CD8-positive, alpha-beta memory T cell (primary cell): ENCODE measurements around the gene TM4SF18. TPM values are rescaled to one million over a fixed set of nuclear protein-coding genes. Genes with fewer than 3 reads are reported as not detected.

ENCODE experiments used
- CTCF ChIA-PET: fragments of 350-600 bp; sonication (Branson Sonifier 250); formaldehyde crosslinking; loops from one replicate; lab custom pipeline; 2021; ENCODE audit warnings: antibody characterized with exemption; lab: Charles Lee
- POLR2A ChIA-PET: fragments of 350-600 bp; sonication (Branson Sonifier 250); formaldehyde crosslinking; loops from one replicate; lab custom pipeline; 2021; ENCODE audit warnings: antibody characterized with exemption; lab: Charles Lee
- DNase-seq, 5 donors: peaks; one replicate each; pipeline versions ENCODE4 v3.0.0 to v3.0.0-alpha.2; 2020 to 2022; ENCODE audit warnings: mixed read lengths in 1 of 5
- H3K27ac ChIP-seq: one replicate; pipeline ENCODE4 v1.7.0; 2013; ENCODE audit warnings: low read depth, mild to moderate bottlenecking, low read length, moderate library complexity
- H3K27me3 ChIP-seq: 2 replicates; pipeline ENCODE4 v1.7.0; 2013; ENCODE audit warnings: low read length, mild to moderate bottlenecking; ENCODE audit not compliant: insufficient read depth, poor library complexity, severe bottlenecking
- H3K36me3 ChIP-seq: 2 replicates; pipeline ENCODE4 v1.7.0; 2013; ENCODE audit warnings: mild to moderate bottlenecking, low read length, moderate library complexity; ENCODE audit not compliant: insufficient read depth
- H3K4me1 ChIP-seq: 2 replicates; pipeline ENCODE4 v1.7.0; 2013; ENCODE audit warnings: mild to moderate bottlenecking, low read length, moderate library complexity; ENCODE audit not compliant: insufficient read depth
- H3K4me3 ChIP-seq: 2 replicates; pipeline ENCODE4 v1.7.0; 2013; ENCODE audit warnings: mild to moderate bottlenecking, low read length
- H3K9me3 ChIP-seq: 2 replicates; pipeline ENCODE4 v1.7.0; 2013; ENCODE audit warnings: mild to moderate bottlenecking, low read length
- H3K27ac Mint-ChIP-seq, 8 donors: one replicate each; pipeline ENCODE4 v1.8.0; 2020 to 2021; ENCODE audit warnings: mixed read lengths in 8 of 8, mild to moderate bottlenecking in 6 of 8, inconsistent platforms in 3 of 8, moderate library complexity in 3 of 8
- H3K27me3 Mint-ChIP-seq, 2 donors: one replicate each; pipeline ENCODE4 v1.8.0; 2020 to 2021; ENCODE audit warnings: mixed read lengths in 2 of 2, mild to moderate bottlenecking in 1 of 2, moderate library complexity in 1 of 2
- H3K36me3 Mint-ChIP-seq, 3 donors: one replicate each; pipeline ENCODE4 v1.8.0; 2020 to 2021; ENCODE audit warnings: mixed read lengths in 3 of 3, inconsistent platforms in 1 of 3, mild to moderate bottlenecking in 1 of 3
- H3K4me1 Mint-ChIP-seq, 3 donors: one replicate each; pipeline ENCODE4 v1.8.0; 2020 to 2021; ENCODE audit warnings: mixed read lengths in 3 of 3, inconsistent platforms in 1 of 3, mild to moderate bottlenecking in 1 of 3
- H3K4me3 Mint-ChIP-seq, 7 donors: one replicate each; pipeline ENCODE4 v1.8.0; 2020 to 2021; ENCODE audit warnings: mixed read lengths in 7 of 7, mild to moderate bottlenecking in 6 of 7, moderate library complexity in 4 of 7, inconsistent platforms in 2 of 7
- H3K9me3 Mint-ChIP-seq, 5 donors: one replicate each; pipeline ENCODE4 v1.8.0; 2020 to 2022; ENCODE audit warnings: mixed read lengths in 5 of 5, mild to moderate bottlenecking in 3 of 5, moderate library complexity in 2 of 5, inconsistent platforms in 1 of 5
- polyA plus RNA-seq: library from polyadenylated mRNA; unstranded; fragments of 300-500 nt; fragmentation: Illumina TruSeq; gene quantifications from one replicate; pipeline ENCODE4 v1.2.3, GENCODE V29; 2021
- total RNA-seq, 2 experiments: library from RNA; stranded (reverse); gene quantifications; one replicate each; pipeline ENCODE4 v1.2.3, GENCODE V29; 2021

Gene TM4SF18
- total and polyA plus RNA-seq, 3 experiments from 2014 or later: not detected

DNA sequence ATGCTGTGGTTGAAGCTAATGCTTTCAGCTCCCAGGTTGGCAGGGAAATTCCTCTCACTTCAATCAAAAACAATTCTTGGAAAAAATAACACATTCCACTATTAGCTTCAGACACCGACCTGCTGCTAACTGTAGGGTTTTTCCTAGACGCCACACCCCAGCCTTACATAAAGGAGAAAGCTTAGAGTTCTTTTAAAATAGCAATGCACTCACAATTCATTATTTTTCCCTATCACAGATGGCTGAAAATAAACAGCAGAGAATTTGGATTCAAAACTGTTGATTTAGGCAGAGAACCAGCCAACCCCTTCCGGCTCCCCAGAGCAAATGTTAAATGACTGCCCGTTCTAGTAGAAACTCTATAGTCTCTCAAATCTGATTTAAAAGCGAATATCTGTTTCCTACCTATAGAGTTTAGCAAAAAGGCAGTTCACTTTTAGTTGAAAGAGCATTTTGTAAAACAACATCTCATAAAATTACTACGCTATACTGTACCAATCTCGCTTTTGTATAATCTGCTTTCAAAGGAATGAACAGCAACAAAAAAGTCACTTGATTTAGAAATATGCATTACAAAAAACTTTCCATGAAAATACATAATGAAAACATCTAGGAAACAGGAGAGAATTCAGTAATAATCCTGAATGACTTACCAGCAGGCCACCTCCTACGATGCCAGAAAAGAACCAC, 43.4 kb upstream of the TM4SF18 start:
- Histone ChIP-seq H3K27me3 (no peaks in the 10 kb centered on the region), H3K36me3 (no peaks in the 10 kb centered on the region), H3K4me1 (no peaks in the 10 kb centered on the region), H3K9me3 (no peaks in the 10 kb centered on the region), H3K4me3 (no peak overlapping the region), H3K27ac (no peak overlapping the region)
- no peak for DNase-seq
- no peaks in the 10 kb centered on the region for H3K36me3 Mint-ChIP-seq
- CTCF ChIA-PET: no interaction called here
- H3K4me3 Mint-ChIP-seq: no peak overlapping the region
- peaks cover 4 to 28% of the 10 kb centered on the region in 2 donors for H3K27me3 Mint-ChIP-seq
- POLR2A ChIA-PET: no interaction called here
- peaks cover 0 to 1% (median 0%) of the 10 kb centered on the region in 3 donors for H3K4me1 Mint-ChIP-seq
- peaks cover 0 to 1% (median 0%) of the 10 kb centered on the region in 5 donors for H3K9me3 Mint-ChIP-seq
- H3K27ac Mint-ChIP-seq: no peak overlapping the region

DNA sequence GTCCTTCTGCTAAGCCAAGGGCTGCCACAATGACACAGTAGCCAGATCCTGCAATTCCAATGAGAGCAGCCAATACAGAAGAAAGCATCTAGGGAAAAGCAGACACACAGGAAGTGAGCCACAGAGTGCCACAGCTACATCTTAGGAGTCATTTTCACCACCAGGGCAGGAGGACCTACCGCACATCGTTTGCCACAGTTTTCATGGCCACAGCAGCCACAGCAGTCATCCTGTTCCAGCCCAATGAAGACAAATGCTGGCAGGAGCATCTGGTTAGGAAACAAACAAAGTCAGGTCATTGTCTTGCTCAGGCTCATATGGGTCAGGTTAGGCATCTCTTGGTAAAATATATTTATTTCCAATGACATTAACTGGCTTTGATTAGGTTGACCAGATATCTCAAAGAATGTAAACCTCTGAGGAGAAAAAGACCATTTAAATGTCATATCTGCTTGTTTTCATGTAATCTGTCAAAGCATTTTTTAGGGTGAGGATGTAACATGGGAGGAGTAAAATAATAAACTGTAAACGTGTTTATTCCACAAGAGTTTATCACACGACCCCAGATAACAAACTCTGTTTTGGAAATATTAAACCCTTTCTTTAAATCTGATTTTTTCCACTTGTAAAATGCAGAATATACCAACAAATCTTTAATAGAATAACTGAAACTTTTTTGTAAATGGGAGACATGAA, 42.2 kb upstream of the TM4SF18 start:
- Mint-ChIP-seq H3K27me3 (peaks cover 3 to 33% of the 10 kb centered on the region in 2 donors), H3K36me3 (no peaks in the 10 kb centered on the region), H3K4me3 (no peak overlapping the region), H3K9me3 (peaks cover 0 to 1% (median 0%) of the 10 kb centered on the region in 5 donors), H3K4me1 (peaks cover 0 to 1% (median 0%) of the 10 kb centered on the region in 3 donors), H3K27ac (no peak overlapping the region)
- Histone ChIP-seq H3K27ac (no peak overlapping the region), H3K4me1 (no peaks in the 10 kb centered on the region), H3K27me3 (no peaks in the 10 kb centered on the region), H3K9me3 (no peaks in the 10 kb centered on the region), H3K36me3 (no peaks in the 10 kb centered on the region), H3K4me3 (no peak overlapping the region)
- CTCF ChIA-PET: no interaction called here
- POLR2A ChIA-PET: no interaction called here
- no peak for DNase-seq

DNA sequence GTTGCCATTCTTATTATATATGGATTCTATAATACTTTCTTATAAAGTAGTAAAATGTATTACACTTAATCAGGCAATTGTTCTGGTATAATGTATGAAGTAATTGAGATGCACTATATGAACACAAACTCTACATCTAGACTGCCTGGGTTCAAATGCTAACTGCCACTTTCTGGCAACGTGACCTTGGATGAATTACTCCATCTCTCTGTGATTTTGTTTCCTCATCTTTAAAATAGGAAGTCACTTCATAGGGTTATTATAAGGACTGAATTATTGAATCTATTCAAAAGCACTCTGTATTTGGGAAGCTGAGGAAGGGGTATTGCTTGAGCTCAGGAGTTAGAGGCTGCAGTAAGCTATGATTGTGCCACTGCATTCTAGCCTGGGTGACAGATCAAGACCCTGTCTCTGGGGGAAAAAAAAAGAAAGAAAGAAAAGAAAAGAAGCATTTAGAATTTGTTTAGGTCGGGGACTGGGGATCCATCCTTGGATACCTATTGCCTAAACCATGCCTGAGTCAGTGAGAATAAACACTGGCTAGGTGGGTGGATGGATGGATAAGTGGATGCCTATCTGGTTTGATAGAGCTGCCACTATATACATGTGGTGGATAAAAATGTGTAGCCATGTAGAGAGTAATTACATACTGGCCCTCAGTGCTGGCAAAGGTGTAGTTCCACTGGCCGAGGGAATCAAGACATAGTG, 41.5 kb upstream of the TM4SF18 start:
- Mint-ChIP-seq H3K27ac (peak overlapping the region in 1 of 8 donors; percentile 9), H3K36me3 (no peaks in the 10 kb centered on the region), H3K9me3 (peaks cover 0 to 1% (median 0%) of the 10 kb centered on the region in 5 donors), H3K27me3 (peaks cover 3 to 36% of the 10 kb centered on the region in 2 donors), H3K4me1 (peaks cover 0 to 1% (median 0%) of the 10 kb centered on the region in 3 donors), H3K4me3 (no peak overlapping the region)
- no peak for DNase-seq
- H3K27me3 ChIP-seq: no peaks in the 10 kb centered on the region
- no peaks in the 10 kb centered on the region for H3K4me1 ChIP-seq
- no peak overlapping the region for H3K4me3 ChIP-seq
- H3K36me3 ChIP-seq: no peaks in the 10 kb centered on the region
- ChIA-PET POLR2A (no interaction called here), CTCF (no interaction called here)
- no peak overlapping the region for H3K27ac ChIP-seq
- no peaks in the 10 kb centered on the region for H3K9me3 ChIP-seq

DNA sequence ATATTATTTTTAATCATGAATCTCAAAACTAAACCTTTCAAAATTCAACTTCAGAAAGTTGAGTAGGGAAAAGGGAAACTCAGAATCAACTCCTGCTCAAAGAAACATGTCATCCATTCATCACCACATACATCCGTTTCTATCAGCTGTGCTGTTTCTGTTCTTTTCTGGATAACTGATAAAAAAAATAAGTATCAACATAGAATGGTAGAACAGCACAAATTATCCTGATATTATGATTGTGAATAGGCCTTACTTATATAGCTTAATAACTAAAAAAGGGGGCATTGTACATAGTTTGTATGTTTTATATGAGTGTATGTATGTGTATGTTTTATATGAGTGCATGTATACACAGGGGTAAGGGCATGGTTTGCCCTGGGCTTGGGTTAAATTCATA, 41.0 kb upstream of the TM4SF18 start:
- H3K4me3 ChIP-seq: no peak overlapping the region
- Mint-ChIP-seq H3K4me1 (peaks cover 0 to 1% (median 0%) of the 10 kb centered on the region in 3 donors), H3K9me3 (peaks cover 0 to 1% (median 0%) of the 10 kb centered on the region in 5 donors), H3K36me3 (no peaks in the 10 kb centered on the region), H3K4me3 (no peak overlapping the region), H3K27ac (no peak overlapping the region), H3K27me3 (peaks cover 3 to 36% of the 10 kb centered on the region in 2 donors)
- H3K9me3 ChIP-seq: no peaks in the 10 kb centered on the region
- H3K27me3 ChIP-seq: no peaks in the 10 kb centered on the region
- no peaks in the 10 kb centered on the region for H3K4me1 ChIP-seq
- ChIA-PET CTCF (no interaction called here), POLR2A (no interaction called here)
- no peaks in the 10 kb centered on the region for H3K36me3 ChIP-seq
- DNase-seq: no peak
- no peak overlapping the region for H3K27ac ChIP-seq

DNA sequence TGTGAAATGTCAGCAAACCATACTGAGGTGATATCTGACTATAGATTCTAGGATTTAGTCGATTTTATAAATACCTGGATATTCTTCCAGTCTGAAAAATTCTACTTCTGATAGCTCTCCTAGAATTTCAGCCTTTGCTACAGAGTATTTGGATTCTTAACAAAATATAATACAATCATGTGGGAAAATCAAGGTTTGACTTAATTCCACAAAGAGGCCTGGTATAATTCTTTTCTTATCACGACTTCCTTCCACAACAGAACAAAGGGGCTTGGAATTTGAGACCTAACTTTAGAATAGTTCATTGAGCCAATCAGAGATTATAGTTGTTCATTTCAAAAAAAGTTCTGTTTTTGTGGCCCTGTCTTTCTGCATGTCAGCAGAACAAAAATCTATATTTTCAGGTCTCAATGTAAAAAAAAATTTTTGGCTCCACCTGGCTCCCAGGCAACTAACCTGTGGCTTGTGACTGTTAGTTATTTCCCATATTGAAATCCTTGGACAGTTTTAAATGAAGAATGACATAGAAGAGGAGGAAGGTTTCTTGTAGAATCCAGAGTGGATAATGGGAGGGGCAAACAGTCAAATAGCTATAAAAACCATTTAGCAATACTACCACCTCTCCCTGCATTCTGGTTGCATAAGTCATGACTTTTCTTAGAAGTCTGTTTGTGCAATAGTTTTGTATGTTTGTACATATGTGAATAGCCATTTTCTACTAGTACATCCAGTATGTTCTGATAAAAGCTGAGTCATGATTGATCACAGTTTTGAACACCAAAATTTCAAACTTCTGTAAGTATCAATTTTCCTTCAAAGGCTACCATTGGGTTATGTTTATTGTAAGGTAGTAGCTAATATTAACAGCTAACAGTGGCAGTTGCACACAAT, 40.0 kb upstream of the TM4SF18 start:
- POLR2A ChIA-PET: no interaction called here
- peaks cover 4 to 34% of the 10 kb centered on the region in 2 donors for H3K27me3 Mint-ChIP-seq
- no peaks in the 10 kb centered on the region for H3K36me3 ChIP-seq
- H3K9me3 ChIP-seq: no peaks in the 10 kb centered on the region
- no peak overlapping the region for H3K27ac ChIP-seq
- no peaks in the 10 kb centered on the region for H3K27me3 ChIP-seq
- peaks cover 0 to 1% (median 0%) of the 10 kb centered on the region in 3 donors for H3K4me1 Mint-ChIP-seq
- no peaks in the 10 kb centered on the region for H3K36me3 Mint-ChIP-seq
- H3K4me3 Mint-ChIP-seq: no peak overlapping the region
- H3K4me1 ChIP-seq: no peaks in the 10 kb centered on the region
- no peaks in the 10 kb centered on the region for H3K9me3 Mint-ChIP-seq
- H3K4me3 ChIP-seq: no peak overlapping the region
- DNase-seq: no peak
- CTCF ChIA-PET: no interaction called here
- H3K27ac Mint-ChIP-seq: no peak overlapping the region

DNA sequence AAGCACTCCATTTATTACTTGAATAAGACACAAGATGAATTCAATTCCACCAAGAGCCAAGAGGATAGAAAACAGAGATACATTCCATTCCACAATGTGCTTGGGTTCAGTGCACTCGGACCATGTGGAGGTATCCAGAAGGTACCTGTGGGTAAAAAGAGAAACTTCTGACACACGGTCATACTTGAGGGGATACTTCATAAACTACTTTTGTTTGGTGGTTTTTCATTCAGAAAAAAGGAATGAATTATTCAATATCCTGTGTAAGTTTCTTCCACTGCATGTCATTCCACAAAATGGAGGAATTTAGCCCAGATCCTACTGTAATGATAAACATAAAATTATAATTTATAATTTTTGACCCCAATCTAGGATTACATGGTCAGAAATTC, 38.3 kb upstream of the TM4SF18 start:
- ChIA-PET POLR2A (no interaction called here), CTCF (interaction anchor here (1.6 kb wide), 1 partner anchor 28 kb away, joined by 3 read pairs; no protein-coding TSS in a partner anchor)
- no peaks in the 10 kb centered on the region for H3K9me3 Mint-ChIP-seq
- no peak overlapping the region for H3K27ac Mint-ChIP-seq
- H3K4me1 ChIP-seq: no peaks in the 10 kb centered on the region
- no peak for DNase-seq
- H3K4me3 ChIP-seq: no peak overlapping the region
- no peaks in the 10 kb centered on the region for H3K4me1 Mint-ChIP-seq
- peaks cover 1 to 28% of the 10 kb centered on the region in 2 donors for H3K27me3 Mint-ChIP-seq
- H3K36me3 Mint-ChIP-seq: no peaks in the 10 kb centered on the region
- H3K27me3 ChIP-seq: no peaks in the 10 kb centered on the region
- H3K27ac ChIP-seq: no peak overlapping the region
- no peak overlapping the region for H3K4me3 Mint-ChIP-seq
- H3K36me3 ChIP-seq: no peaks in the 10 kb centered on the region
- H3K9me3 ChIP-seq: no peaks in the 10 kb centered on the region

DNA sequence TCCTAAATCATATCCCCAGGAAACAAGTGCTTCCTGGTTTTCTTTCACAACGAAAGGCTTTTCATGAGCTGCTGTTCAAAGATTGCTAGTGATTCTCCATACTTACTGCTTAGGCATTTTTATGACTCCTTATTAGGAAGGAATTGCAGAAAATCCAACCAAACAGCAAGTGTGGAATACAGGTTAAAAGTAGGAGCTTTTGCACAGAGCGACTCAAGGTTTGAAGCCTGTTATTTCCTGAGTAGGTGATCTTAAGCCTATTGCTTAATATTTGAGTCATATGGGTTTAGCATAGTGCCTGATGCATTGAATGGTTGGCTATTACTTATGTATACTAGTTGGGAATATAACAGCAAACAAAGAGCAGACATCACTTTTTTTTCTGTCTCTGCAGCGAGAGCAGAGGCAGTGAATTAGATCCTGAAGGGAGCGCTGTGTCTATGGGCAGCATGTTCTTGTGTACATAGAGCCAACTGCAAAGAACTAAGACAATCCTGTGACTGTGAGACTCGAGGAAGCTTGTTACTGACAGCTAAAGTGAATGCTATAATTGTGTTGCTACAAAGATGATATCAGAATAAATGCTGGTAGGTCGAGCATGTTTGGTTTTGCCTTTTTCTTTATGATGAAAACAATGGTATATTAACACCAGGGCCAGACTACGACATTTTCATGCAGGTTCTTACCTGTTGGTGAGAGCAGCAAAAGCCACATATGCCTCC, 37.7 kb upstream of the TM4SF18 start:
- Mint-ChIP-seq H3K27ac (no peak overlapping the region), H3K27me3 (peaks cover 1 to 26% of the 10 kb centered on the region in 2 donors), H3K4me1 (no peaks in the 10 kb centered on the region), H3K36me3 (no peaks in the 10 kb centered on the region), H3K9me3 (no peaks in the 10 kb centered on the region), H3K4me3 (no peak overlapping the region)
- POLR2A ChIA-PET: no interaction called here
- Histone ChIP-seq H3K36me3 (no peaks in the 10 kb centered on the region), H3K27ac (no peak overlapping the region), H3K4me3 (no peak overlapping the region), H3K27me3 (no peaks in the 10 kb centered on the region), H3K9me3 (no peaks in the 10 kb centered on the region), H3K4me1 (no peaks in the 10 kb centered on the region)
- CTCF ChIA-PET: interaction anchor here (1.6 kb wide), 1 partner anchor 27 kb away, joined by 3 read pairs; no protein-coding TSS in a partner anchor
- no peak for DNase-seq
